HG02610 (cell line): ENCODE measurements around the gene MYBPC2.

Source experiments
- ATAC-seq: cut with Tn5 transposase; IDR thresholded peaks from one replicate; pipeline ENCODE4 v1.9.1; 2021; ENCODE audit warnings: mild to moderate bottlenecking, moderate library complexity; ENCODE audit not compliant: unreplicated experiment

The MYBPC2 gene

DNA sequence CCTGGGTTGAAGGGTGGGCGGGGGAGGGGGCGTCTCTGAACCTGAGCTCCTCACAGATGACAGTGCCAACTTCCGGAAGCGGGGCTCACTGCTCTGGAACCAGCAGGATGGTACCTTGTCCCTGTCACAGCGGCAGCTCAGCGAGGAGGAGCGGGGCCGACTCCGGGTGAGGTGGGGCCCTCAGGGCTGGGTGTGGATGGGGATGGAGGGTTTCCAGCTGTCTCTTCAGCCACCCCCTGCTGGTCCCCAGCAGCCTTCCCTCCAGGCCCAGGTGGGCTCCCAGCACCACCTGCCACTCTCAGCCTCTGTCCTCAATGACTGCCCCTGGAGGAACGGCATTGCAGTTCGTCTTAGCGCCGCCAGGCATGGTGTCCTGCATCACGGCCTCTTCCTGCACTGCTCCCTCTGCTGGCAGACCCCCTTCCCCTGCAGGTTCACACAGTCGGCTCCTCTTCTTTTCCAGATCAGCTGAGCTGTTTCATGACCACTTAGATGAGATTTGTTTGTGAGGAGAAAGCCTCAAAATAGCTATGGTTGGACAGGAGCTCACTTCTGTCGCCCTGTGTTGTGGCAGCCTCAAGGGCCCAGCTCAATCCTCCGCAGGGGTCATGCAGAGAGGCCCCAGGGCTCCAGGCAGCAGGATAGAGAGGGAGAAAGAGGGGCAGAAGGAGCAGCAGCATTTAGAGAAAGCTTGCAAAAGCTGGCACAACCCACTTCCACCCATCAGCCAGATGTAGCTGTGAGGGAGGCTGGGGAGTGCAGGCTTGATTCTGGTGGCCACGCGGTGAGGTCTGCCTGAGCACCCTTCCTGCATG is 46.4 kb downstream of the MYBPC2 start:
- ATAC-seq = no peak

DNA sequence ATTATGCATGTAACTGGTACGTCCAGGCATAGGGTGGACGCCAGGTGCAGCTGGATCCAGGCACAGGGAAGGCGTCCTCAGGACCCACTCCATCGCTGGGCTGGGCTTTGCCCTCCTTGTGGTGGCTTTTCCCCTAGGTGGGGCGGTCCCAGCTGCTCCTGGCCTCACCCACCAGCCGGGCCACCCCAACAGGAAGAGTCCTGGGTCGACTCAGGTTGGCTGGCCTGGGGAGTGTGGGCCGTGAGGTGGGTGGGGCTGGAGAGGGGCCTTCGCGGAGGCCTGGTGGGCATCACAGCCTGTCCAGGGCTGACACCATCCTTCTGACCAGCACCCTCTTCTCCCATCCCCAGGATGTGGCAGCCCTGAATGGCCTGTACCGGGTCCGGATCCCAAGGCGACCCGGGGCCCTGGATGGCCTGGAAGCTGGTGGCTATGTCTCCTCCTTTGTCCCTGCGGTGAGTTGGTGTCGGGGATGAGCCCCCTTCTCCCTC is 47.1 kb downstream of the MYBPC2 start:
- no peak for ATAC-seq

DNA sequence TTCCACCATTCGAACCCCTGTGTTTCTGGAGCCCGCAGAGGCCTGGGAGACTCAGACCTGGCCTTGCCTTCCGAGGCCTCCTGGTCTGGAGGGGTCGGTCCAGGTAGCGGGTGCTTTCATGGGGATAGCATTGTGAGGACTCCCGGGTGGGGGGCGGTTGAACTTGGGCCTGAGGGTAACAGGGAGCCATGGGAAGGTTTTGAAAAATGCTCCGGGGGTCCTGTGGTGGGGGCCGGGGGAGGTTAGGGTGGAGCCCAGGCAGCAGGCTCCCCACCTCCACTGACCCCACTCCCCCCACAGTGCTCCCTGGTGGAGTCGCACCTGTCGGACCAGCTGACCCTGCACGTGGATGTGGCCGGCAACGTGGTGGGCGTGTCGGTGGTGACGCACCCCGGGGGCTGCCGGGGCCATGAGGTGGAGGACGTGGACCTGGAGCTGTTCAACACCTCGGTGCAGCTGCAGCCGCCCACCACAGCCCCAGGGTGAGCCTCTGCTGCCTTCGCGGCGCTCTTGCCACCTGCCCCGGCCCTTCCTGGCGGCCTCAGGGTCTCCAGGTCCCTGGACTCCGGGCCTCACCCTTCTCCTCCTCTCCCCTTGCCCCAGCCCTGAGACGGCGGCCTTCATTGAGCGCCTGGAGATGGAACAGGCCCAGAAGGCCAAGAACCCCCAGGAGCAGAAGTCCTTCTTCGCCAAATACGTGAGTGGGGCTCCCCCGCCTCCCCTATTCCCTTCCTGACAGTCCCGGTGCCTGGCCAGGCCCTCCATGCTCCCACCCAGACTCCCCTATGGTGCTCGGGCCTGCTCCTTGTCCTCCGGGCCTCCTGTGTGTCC is 47.8 kb downstream of the MYBPC2 start:
- ATAC-seq = no peak

DNA sequence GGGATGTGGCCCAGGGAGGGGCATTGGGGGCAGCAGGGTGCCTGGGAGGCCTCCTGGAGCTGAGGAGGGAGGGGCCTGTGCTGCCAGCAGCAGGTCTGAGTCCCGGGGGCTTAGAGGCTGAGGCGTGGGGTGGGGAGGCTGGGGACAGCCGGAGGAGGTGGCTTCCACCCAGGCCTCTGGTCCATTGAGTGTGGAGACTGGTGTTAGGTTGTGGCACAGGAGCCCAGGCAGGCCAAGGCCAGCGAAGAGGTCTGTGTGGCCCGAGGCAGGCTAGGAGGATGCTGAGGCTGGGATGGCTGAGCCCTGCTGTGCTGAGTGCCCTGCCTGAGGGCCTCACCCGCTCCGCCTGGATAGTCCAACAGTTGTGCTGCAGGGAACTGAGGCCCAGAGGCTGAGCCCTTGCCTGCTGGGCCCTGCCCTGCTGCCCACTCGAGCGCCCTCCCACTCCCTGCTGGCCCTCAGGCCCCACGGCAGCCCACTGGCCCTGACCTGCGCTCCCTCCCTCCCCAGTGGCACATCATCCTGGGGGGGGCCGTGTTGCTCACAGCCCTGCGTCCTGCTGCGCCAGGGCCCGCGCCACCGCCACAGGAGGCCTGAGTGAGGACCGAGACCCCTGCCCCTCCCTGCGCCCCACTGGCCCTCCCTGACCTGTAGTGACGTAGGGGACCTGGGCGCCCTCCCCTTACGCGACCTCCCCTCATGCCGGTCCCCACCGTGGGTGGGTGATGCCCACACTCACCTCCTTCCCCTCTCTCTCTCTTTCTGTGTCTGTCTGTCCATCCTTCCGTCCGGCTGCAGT is 48.9 kb downstream of the MYBPC2 start:
- no peak for ATAC-seq

DNA sequence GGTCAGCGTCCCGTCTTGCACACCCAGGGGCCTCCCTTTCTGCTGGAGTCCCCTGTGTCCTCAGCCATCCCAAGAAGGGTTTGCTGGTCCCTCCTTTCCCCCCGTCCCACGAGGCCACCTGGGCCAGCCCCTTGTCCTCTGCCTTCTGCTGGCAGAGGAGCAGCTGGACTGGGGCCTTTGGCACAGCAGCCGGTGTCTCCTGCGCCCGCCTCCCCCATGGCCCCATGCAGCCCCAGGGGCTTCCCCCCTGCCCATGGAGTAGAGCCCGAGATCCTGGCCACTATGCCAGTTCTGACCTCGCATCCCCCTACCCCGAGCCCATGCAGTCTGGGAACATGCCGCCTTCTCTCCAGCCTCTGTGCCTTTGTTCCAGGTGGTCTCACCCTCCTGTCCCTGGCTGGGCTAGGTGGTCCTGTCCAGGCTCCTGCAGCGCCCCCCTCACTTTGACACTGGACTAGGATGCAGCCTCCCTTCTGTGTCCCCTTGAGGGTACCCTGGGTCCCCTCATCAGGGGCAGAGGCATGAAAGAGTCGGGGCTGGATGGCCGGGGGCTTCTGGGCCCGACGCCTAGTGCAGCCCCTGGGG is 49.7 kb downstream of the MYBPC2 start:
- ATAC-seq = no peak

DNA sequence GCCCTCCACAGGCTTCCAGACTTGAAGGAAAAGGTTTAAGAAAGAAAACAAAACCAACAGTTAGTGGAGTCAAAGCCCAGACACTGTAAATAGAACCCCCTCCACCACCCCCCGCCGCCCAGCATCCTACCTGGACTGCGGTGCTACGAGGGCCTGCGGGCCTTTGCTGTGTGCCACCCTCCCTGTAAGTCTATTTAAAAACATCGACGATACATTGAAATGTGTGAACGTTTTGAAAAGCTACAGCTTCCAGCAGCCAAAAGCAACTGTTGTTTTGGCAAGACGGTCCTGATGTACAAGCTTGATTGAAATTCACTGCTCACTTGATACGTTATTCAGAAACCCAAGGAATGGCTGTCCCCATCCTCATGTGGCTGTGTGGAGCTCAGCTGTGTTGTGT is 50.2 kb downstream of the MYBPC2 start:
- ATAC-seq = no peak

DNA sequence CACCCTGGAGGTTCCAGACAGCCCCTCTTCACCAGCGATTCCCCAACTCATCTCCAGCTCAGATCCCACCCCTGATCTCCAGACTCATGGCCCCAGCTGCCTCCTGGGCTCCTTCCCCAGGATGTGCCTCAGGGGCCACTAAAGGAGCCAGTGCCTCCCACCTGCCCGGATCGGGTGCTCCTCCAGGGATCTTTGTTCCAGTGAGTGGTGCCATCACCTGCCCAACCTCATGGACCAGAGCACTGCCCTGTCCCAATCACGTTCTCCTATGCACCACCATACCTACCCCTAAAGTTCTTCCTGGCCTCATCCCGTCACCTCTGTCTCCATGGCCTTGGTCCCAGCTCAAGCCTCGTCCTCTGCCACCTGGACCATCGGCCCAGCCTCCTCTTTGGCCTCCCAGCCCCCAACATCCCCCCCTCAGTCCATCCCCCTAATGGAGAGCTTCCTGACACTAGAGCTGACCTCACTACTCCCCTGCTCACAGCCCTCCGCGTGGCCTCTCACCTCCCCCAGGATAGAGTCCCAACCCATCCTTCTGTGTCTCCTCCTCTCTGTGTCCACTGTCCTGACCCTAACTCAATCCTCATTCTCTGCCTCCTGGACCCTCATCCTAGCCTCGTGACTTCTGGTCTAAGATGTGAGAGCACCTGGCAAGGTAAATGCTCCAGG is 52.7 kb downstream of the MYBPC2 start:
- no peak for ATAC-seq

DNA sequence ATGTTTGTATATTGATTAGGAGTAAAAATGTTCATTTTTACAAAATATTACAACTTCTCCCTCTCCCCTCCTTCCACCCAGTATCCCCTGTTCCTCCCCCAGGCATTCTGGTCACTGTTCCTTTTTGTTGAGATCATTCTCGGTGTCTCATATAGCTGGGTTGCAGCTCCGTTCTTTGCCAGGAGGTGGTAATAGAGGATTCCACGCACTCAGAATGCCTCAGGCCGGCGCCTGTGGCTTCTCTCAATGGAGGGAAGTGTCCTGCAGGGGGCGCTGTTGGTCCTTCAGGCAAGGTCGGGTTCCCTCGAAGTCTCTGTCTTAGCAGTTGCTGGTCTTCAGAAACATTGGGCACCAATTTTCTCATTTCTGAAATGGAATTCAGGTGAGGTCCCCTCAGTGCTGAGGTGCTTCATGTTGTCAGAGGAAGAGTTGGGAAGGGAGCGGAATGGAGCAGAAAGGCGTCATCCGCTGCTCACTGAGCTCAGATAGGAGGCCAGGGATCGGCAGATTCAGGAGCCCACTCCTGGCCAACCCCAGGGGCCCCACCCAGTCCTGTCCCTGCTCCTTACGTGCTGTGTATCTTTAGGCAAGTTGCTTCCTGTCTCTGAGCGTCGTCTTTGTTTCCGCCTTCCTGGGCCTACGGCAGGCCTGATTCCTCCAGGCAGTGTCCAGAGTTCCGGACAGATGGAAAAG is 54.3 kb downstream of the MYBPC2 start:
- no peak for ATAC-seq

DNA sequence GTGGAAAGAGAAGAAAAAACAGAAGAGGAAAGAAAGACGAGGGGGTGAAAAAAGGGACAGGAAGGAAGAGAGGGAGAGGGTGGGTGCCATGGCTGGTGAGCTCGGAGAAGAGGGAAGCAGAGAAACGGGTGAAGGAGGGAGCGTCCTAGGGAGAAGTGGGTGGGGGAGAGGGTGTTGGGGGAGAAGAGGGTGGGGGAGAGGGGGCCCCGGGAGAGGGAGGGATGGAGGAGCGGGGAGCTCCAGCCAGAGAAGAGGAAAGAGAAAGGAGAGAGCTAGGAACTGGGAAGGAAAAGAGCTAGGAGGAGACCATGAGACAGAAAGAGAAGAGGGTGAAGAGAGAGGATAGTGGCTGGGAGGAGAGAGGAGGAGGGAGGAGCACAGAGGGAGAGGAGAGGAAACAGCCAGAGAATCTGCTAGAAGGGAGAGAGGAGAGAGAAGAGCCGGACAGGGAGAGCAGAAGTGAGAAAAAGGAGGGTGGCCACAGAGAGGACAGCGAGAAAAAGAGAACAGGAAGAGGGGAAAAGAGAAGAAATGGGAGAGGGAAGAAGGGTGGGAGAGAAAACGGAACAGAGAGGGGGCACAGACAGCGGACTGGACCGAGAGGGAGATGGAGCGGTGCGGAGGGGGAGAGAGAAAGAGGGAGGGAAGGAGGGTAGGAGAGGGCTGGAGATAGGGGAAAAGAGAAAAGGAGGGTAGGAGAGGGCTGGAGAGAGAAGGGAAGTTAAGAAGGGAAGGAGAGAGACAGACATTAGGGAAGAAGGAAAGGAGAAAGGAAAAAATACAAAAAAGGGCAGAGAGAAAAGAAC is 55.9 kb downstream of the MYBPC2 start:
- no peak for ATAC-seq

DNA sequence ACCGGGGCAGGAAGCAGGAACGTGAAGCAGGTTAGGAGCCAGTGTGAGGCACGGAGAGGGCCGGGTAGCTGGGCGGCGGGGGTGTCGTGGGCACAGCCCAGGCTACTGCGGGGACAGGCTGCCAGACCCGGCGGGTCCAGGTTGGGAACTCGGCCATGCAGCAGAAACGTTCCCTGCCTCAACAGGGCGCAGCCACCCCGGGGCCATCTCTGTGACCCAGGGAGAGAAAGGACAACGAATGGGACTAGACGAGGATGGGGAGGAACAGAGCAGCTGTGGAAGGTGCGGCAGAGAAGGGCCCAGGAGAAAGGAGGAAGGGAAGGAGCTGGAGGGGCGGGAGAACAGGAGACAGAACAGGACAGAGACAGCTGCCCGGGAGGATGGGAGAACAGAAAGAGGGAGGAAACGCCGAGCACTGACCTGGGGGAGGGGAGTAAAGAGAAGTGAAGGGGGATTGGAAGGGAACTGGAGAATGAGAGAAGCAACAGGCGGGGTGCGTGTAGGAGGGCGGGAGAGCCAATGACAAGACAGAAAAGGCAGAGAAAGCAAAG is 56.8 kb downstream of the MYBPC2 start:
- ATAC-seq = no peak

DNA sequence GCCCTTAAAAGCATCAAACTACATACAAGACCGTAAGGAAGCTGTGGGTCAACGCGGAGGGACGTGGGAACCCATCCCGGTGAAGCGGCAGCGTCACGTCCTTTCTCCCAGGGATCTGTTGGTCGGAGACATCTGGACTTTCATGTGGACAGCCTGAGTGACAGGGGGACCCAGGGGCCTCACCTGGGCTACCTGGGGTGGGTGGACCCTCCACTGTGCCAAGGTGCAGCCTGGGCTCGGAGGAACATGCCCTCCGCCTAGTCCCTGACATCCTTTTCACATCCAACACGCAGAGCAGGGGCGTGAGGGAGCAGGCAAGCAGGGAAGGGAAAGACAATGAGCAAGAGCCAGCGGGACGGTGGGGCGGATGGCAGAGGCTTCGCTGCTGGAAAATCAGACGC is 57.7 kb downstream of the MYBPC2 start:
- ATAC-seq = no peak

DNA sequence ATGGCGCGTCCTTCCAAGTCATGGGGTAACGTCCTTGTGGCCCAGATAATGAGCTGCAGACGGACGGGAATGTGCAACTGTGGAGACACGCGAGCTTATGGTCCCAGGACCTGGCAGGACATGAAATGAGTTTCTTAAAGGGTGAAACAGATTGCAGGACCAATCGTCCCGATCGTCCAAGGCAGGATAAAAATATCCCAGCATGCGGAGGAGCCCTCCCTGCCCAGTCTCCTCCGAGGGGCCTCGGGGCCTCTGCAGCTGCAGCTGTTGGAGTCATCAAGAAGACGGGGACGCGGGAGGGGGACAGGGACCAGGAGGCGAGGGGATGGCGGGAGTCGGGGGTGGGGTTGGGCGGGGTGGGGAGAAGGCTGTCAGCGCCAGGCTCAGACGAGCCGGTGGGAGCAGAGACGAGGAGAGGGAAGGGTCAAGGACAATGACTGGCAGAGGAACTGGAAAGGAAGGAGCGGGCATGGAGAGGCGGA is 58.3 kb downstream of the MYBPC2 start:
- no peak for ATAC-seq

DNA sequence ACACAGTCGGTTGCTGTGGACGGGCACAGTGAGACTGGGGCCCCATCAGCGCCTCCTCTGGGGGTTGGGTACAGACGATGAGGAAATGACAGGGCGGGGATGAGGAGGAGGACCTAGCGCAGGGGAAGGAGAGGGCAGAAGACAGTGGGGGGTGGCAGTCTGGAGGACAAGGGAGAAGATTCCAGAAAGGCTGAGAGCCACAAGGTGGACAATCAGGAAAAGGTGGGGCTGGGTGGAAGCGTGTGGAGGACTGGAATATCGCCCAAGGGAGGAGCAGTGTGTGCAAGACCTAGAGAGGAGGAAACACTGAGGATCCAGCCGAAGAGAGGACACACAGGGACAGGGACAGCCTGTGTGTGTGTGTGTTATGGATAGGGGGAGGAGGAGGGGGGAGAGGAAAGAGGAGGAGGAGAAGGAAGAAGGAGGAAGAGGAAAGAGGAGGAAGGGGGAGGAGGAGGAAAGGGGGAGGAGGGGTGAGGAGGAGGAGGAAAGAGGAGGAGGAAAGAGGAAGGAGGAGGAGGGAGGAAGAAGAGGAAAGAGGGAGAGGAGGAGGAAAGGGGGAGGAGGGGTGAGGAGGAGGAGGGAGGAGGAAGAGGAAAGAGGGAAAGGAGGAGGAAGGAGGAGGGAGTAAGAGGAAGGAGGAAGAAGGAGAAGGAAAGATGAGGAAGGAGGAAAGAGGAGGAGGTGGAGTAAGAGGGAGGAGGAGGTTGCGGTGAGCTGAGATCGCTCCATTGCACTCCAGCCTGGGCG is 59.8 kb downstream of the MYBPC2 start:
- no peak for ATAC-seq

DNA sequence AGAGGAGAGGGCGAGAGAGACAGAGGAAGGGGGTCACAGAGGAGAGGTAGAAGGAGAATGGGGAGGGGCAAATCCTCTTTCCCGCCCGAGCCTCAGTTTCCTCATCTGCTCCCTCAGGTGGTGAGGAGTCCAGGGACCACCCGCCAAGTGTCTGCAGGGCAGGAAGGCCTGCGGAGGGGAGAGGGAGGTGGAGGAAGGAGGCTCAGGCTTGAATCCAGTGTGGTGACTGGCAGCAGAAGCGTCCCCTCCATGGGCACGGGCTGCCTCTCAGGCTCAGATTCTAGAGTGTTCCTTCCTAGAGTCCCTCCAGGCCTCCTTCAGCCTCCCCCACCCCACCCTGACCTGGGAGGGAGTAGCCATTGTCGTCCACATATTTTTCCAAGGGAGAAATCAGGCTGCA is 60.5 kb downstream of the MYBPC2 start:
- ATAC-seq = no peak

DNA sequence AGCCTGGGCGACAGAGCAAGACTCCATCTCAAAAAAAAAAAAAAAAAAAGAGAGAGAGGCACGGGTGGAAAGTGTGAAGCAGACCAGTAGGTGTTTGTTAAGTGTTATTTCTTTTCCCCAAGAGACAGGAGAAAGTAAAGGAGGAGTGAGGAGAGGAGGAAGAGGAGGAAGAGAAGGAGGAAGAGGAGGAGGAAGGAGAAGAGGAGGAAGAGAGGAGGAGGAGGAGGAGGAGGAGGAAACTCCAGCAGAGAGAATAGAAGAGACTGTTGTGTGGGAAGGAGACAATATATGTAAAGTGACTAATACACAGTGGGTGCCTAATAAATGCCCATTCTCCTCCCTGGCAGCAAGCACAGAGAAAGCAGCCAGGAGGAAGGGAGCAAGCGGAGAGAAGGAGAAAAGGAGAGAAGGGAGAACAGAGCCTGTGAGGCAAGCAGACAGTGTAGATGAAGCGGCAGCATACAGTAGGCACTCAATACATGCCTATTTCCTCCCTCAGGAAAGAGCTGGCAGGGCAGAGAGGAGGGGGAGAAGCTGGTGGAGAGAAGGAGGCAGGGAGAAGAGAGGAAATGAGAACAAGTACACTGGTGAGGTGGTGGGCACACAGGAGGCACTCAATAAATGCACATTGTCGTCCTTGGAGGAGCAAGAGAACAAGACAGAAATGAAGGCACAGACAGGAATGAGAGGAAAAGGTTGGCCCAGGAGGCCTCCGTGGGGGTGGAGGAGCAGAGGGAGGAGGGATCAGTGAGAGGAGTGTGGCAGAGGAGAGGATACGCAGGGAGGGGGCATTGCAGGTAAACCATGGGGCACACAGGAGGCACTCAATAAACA is 61.7 kb downstream of the MYBPC2 start:
- no peak for ATAC-seq

DNA sequence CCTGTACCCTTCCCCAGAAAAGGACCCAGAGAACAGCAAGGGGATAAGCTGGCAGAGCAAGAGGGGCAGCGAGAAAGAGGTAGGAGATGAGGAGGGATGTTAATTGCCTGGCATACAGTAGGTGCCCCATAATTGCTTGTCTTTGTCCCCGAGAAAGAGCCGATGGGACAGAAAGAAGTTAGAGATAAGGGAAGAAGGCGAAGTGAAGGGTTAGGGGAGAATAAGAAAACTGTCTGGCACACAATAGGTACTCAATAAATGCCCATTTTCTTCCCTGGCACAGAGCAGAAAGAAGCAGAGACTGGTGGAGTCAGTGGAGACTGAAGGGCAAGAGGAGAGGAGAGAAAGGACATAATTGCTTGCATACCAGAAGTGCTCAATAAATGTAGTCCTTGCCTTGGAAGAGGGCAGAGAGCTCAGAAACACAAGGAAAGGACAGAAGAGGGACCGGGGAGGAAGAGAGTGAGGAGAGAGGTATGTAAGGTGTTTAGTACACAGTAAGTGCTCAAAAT is 62.4 kb downstream of the MYBPC2 start:
- ATAC-seq = no peak
